HL-60 (cell line): ENCODE data around the gene DMGDH.

Experiments used
- DNase-seq, 2 experiments: peaks; one replicate each; pipeline ENCODE4 v3.0.0-alpha.2; 2010 to 2020; ENCODE audit warnings: low read depth in 1 of 2, low spot score in 1 of 2
- H3K27ac ChIP-seq: fragments of 250-450 bp; sonication (Bioruptor Pico); replicated peaks from 2 replicates; pipeline ENCODE4 v1.5.1; 2020; ENCODE audit warnings: mild to moderate bottlenecking, moderate library complexity
- H3K27me3 ChIP-seq: fragments of 250-450 bp; sonication (Bioruptor Pico); 2 replicates; pipeline ENCODE4 v1.5.1; 2021; ENCODE audit warnings: mild to moderate bottlenecking, moderate library complexity; ENCODE audit not compliant: insufficient read depth, poor library complexity, severe bottlenecking
- H3K4me3 ChIP-seq: replicated peaks from 2 replicates; pipeline ENCODE4 v1.5.1; 2011; ENCODE audit warnings: mild to moderate bottlenecking, control low read depth, low read length; ENCODE audit not compliant: insufficient read depth
- CTCF ChIP-seq: IDR thresholded peaks from one replicate; pipeline ENCODE4 v1.5.1; 2011; ENCODE audit warnings: low read length, control low read depth, inconsistent platforms; ENCODE audit not compliant: insufficient read depth
- GABPA ChIP-seq: IDR thresholded peaks from 2 replicates; pipeline ENCODE4 v1.6.1; 2012; ENCODE audit warnings: low read depth
- POLR2AphosphoS5 ChIP-seq: IDR thresholded peaks from 2 replicates; pipeline ENCODE4 v1.6.1; 2012; ENCODE audit warnings: low read depth
- REST ChIP-seq: IDR thresholded peaks from 2 replicates; pipeline ENCODE4 v1.6.1; 2012; ENCODE audit warnings: low read depth; ENCODE audit not compliant: insufficient replicate concordance
- SPI1 ChIP-seq: IDR thresholded peaks from 2 replicates; pipeline ENCODE4 v1.6.1; 2012; ENCODE audit warnings: low read depth, mild to moderate bottlenecking, borderline replicate concordance

Gene DMGDH

DNA sequence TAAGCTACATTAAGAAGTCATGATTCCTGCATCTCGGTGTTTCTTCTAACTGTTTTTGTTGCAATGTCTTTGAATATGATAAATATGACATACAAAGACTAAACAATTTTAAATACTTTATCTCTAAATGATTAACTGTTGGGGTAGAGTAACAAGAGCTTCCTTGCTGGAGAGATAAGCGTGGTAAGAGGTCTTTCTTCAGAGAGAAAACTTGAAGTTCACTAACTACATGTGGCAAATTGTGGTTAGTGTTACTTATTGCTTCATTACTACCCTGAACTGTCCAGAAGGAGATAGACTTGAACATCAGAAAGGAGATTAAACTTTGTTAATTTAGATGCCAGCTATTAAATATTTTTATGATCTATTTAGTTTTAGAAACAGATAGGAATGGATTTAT lies 77.3 kb downstream of the DMGDH start:
- H3K27ac ChIP-seq: peak overlapping the region; percentile 59
- peak in 1 of 2 experiments; percentile 12 for DNase-seq
- no peak overlapping the region for H3K4me3 ChIP-seq
- TF ChIP-seq CTCF: no peak
- no peak for TF ChIP-seq POLR2AphosphoS5
- TF ChIP-seq SPI1: no peak
- TF ChIP-seq GABPA: no peak
- no peak for TF ChIP-seq REST
- no peaks in the 10 kb centered on the region for H3K27me3 ChIP-seq

DNA sequence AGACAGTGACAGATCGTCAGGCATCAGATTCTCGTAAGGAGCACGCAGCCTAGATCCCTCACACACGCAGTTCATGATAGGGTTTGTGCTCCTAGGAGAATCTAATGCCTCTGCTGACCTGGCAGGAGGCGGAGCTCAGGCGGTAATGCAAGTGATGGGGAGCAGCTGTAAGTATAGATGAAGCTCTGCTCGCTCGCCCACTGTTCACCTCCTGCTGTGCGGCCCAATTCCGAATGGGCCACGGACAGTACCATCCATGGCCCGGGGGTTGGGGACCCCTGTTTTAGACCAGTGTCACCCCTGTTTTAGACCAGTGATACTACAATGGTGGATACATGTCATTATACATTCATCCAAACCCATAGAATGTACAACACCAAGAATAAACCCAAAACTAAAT lies 80.4 kb downstream of the DMGDH start:
- no peaks in the 10 kb centered on the region for H3K27me3 ChIP-seq
- TF ChIP-seq REST: no peak
- TF ChIP-seq CTCF: no peak
- TF ChIP-seq POLR2AphosphoS5: no peak
- no peak for TF ChIP-seq GABPA
- TF ChIP-seq SPI1: no peak
- DNase-seq: no peak
- H3K4me3 ChIP-seq: no peak overlapping the region
- H3K27ac ChIP-seq: no peak overlapping the region

DNA sequence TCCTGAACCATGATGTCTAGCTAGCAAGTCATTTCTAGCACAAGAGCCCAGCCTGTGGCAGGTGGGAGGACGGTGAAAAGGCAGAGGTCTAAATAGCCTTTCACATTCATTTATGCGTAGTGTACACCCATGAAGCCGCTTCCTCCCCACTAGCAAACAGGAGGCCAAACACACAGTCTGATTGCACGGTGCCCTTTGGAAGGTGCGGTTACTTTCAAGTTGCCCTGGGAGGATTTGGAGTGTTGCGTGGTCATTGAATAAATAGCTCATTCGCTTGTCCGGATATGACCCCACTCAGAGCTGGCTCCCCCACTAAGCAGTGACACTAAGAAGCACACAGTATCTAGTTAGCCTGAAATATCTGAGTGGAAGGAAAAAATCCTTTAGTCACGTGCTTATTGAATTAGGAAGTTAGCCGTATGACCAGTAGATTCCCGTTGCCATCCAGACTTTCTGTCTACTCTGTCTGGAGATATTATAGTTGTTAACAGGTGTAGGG lies 83.7 kb downstream of the DMGDH start:
- DNase-seq: peak in 1 of 2 experiments; percentile 44

More for the DNA sequence above, 83.7 kb downstream of the DMGDH start:
- peak overlapping the region; percentile 62 for H3K4me3 ChIP-seq
- H3K27ac ChIP-seq: peak overlapping the region; percentile 90
- no peaks in the 10 kb centered on the region for H3K27me3 ChIP-seq
- TF ChIP-seq GABPA: no peak
- no peak for TF ChIP-seq REST
- no peak for TF ChIP-seq SPI1
- TF ChIP-seq POLR2AphosphoS5: peak; percentile 35; the same call in 1 of the 2 replicates
- no peak for TF ChIP-seq CTCF
